ENCODE data around the gene KSR1. TPM values are rescaled to one million over a fixed set of nuclear protein-coding genes. Genes with fewer than 3 reads are reported as not detected.

The KSR1 gene
- total RNA-seq, 1 donor from 2014 or later: 12.6 TPM

DNA sequence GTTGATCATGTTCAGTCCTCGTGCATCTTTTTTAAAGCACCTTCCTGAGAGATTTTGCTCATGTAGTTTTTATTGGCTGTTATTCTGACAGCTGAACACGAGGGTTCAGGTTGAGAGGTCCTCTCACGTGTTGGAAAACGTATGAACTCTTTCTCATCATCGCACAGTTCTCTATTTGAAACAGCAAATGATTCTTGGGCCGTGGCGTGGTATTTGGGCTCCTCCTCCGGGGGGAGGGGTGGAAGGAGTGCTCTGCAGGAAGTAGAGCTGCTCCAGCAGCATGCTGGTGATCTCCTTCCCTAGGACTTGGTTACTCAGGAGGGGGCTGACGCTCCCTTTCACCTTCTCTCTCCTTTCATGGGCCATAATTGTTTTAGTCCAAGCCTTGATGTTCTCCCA is 70.4 kb downstream of the KSR1 start:
- FAIRE-seq (no peak), DNase-seq (ENCODE audit: low spot score in 2 of 2) (no peak)

DNA sequence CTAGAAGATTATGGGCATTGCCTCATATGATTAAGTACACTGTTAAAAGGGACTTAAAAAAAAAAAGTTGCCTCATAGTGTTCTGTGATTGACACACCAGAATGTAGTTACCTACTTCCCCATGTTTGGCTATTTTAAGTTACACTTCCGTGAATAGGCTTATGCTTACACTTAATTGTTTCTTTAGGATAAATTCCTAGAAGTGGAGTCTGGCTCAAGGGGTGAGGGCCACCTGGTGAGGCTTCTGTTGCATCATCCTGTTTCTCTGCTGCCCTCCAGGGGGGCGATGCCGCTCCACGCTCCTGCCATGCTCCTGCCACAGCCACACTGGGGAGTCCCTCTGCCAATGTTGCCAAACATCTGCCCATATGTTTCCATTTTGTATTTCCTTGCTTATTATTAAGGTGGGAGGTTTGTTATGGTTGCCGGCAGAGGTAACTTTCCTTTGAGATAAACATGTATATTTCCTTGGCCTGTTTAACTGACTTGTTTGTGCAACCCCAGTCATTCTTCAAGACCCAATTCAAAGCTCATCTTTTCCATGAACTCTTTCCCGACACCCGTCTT is 73.1 kb downstream of the KSR1 start:
- DNase-seq (ENCODE audit: low spot score in 2 of 2) (no peak), FAIRE-seq (no peak)

- DNase-seq (ENCODE audit: low spot score in 2 of 2) (no peak), FAIRE-seq (no peak)
These were observed 74.6 kb downstream of the KSR1 start for GRCh38 chr17:27530764-27531391.

DNA sequence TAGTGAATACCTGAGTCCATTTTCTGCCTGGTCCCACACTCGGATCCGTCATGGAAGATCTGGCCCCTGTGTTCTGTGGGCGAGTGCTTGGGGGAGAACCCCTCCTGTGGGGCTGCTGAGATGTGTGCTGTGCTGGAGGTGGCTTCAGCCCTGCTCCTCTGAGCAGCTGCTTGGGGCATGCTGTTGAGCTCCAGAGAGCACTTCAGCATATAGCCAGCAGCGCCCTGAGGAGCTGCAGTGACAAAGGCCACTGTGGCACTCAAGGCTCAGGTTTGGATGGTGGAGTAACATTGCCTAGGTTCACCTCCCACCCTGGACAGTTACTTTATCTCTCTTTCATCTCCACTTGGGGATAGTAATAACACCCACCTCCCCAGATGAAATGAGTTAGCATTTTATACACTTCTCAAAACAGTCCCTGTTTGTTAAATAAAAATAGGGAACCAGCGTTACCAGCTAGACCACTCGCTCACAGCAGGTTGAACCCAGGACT is 75.3 kb downstream of the KSR1 start:
- FAIRE-seq (no peak), DNase-seq (ENCODE audit: low spot score in 2 of 2) (no peak)

GRCh38 chr17:27532269-27533263 is 76.3 kb downstream of the KSR1 start:
- DNase-seq (ENCODE audit: low spot score in 2 of 2) (no peak), FAIRE-seq (no peak)

DNA sequence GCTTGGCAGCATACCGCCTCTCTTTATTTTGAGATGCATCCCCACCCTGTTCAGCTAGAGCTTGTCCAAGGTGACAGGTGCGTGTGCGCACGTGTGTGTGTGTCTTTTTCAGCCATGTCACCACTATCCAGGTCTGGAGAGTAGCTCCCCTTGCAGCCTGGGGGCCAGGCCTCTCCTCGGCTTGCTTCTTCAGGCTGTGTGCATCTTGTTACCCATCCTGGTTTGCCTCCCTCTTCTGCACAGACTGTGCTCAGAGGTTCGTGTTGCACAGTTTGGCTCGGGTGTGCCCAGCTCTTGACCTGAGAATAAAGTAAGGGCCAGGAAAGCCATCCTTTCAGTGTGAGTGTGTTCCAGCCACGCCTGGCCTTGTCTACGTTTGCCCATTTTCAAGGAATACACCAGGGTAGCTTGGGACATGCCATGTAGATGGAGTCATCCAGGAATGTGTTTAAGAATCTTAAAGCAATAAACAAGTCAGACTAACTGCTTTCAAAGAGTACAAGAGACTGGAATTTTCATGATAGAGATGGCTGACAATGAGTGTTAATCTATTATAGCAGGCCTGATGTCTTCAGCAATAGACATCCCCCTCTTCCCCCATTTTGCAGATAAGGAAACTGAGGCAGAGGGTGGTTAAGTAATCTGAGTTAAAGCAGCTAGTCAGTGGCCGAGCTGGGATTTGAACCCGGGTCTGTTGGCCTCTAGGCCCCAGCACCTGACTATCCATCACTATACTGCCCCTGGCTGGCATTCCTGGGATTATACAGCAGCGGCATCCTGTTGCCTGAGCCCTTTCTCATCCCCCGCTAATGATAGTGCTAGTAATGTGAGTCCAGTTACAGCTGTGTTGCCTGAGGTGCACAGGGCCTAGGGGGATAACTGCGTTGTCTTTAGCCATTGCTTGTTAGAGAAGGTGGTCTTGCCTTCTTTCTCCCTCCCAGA is 77.9 kb downstream of the KSR1 start:
- DNase-seq (ENCODE audit: low spot score in 2 of 2): no peak
- FAIRE-seq: no peak

DNA sequence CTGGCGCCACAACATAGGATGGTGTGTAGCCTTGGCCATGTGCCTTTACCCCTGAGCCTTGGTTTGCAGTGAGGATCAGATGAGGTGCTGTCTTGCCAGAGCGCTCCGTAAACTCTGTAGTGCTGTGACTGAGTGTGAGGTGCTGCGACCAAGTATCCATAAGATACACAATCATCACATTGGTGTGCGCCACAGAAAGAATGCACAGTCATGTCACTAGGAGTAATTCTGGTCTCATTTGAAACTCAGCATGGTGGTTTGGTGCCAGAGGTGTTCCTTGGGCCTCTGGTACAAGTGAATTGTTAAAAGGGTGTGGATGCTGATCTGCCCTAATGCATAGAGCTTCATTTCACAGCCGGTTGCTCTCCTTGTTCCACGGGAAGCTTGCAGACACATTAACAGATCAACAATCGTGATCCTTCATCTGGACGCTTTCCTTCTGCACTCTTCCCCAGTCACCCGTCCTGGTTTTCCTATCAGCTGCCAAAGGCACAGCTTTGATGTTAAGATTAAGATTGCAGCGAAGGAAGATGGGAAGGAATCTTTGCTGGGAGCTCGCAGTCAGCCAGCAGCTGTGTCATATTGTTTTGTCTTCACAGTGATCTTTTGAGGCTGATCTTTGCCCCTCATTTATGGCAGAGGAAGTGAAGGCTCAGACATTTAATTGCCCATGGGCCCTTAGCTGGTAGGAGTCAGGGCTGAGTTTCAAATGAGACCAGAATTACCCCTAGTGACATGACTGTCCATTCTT is 79.1 kb downstream of the KSR1 start:
- DNase-seq (ENCODE audit: low spot score in 2 of 2): no peak
- no peak for FAIRE-seq

GRCh38 chr17:27535975-27536374 is 79.7 kb downstream of the KSR1 start:
- no peak for DNase-seq (ENCODE audit: low spot score in 2 of 2)
- no peak for FAIRE-seq

- FAIRE-seq (no peak), DNase-seq (ENCODE audit: low spot score in 2 of 2) (no peak)
These were observed 80.5 kb downstream of the KSR1 start for GRCh38 chr17:27536781-27537180.

DNA sequence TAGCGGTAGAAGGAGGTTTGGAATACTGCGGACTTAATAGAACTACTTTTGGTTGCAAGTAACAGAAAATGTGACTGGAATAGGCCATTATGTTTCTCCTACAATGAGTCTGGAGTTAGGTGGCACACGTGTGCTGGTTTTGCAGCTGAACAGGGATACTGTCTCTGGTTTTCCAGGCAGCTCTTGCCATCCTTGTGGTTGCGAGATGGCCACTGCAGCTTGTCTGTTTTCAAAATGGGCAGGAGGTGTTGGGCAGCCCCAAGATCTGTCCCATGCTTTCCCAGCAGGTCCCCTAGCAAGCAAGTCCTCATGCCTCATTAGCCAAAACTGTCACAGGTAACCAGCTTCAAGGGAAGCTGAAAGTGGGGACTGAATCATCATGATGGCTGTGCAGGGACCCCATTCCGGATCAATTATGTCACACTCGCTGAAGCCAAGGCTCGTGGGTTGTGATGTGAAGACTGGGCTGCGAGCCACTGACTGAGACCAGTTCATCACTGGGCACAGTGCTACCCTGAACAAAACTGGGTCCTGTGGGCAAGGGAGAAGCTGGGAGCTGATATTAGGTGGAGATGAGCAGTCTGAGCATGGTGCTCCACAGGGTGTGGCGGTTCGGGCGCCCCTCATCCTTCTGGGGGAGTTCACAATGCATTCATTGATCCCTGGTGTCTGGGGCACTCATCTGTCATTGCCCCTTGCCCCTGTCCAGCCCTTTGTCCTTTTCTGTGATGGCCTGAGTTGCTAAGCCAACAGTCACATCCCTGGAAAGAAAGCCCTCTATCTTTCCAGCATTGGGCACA is 82.1 kb downstream of the KSR1 start:
- no peak for FAIRE-seq

DNA sequence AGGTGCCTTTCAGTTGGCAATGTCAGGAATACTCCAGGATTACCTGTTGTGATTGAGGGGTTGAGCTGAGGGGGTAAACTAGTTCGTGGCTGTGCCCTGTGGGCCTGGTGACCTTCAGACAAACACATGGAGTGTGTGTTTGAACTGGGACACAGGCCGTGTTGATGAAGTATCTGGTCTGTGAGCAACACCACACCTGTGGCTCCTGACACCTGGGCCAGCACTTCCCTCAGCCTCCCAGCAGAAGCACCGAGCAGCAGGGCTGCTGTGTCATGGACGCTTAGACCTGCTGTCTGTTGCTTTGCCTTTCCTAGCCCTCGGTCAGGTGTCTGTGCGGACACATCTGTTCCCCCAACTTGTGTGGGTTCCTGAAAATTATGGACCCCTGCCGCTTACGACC is 82.9 kb downstream of the KSR1 start:
- FAIRE-seq (no peak), DNase-seq (ENCODE audit: low spot score in 2 of 2) (no peak)

More for the DNA sequence above, 82.1 kb downstream of the KSR1 start:
- peak in 1 of 2 donors; percentile 44 for DNase-seq (ENCODE audit: low spot score in 2 of 2)

DNA sequence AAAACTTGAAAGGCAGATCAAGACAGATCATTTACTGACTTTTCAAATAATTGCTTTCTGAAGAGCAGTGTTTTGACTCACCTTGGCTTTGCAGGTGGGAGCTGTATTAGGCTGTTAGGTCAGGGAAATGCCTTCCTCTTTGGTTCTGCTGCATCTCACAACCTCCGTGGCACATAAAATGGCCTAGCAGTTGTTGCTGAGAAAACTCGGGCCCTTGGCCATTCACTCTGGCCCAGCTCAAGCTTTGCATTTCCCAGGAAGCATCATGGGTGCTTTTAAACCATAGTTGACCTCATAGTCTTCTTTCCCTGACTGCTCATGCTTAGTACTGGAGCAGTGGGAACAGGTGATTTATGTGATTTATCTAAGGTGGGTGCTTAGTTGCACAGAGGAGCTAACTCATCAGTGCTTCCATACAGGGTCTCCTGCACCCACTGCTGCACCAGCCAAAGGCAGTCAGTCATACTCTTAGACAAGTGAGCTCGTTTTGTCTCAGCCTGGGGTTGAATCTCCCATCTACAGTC is 83.6 kb downstream of the KSR1 start:
- no peak for FAIRE-seq
- DNase-seq (ENCODE audit: low spot score in 2 of 2): no peak

DNA sequence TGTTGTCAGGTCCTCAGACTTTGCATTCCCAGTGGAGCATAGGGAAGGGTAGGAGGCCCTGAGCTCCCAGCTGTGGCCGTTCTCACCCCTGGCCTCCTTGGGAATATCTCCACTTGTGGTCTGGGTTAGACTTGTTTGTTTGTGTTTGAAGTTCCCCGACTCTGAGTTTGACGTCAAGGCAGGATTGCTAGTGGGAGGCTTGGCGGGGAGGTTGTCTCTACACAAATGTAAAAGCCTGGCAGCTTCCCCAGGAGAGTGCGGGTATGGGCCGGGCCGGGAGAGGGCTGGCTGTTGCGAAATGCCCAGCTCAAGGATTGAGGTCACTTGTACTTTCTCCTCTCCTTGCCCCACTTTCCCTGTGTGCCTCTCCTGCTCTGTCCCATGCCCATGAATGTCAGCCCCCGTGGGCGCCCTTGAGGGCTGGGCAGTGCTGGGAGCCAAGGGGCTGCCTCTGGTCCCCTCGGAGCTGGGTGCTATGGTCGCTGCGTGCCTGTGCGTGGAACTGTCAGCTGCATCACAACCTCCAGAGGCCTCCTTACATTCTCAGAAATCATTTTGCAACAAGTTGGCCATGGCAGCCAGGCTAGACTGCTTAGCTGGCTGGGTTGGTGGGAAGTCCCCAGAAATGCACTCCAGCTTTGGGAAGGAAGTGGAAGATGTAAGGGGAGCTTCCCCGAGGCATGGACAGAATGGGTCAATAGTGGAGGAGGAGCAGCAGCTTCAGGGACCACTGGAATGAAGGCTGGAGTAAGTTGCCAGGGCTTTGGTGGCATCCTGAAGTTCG is 84.3 kb downstream of the KSR1 start:
- DNase-seq (ENCODE audit: low spot score in 2 of 2) (peak in 1 of 2 donors; percentile 60), FAIRE-seq (no peak)

- FAIRE-seq (no peak), DNase-seq (ENCODE audit: low spot score in 2 of 2) (no peak)
These were observed 85.2 kb downstream of the KSR1 start for GRCh38 chr17:27541301-27542023.

DNA sequence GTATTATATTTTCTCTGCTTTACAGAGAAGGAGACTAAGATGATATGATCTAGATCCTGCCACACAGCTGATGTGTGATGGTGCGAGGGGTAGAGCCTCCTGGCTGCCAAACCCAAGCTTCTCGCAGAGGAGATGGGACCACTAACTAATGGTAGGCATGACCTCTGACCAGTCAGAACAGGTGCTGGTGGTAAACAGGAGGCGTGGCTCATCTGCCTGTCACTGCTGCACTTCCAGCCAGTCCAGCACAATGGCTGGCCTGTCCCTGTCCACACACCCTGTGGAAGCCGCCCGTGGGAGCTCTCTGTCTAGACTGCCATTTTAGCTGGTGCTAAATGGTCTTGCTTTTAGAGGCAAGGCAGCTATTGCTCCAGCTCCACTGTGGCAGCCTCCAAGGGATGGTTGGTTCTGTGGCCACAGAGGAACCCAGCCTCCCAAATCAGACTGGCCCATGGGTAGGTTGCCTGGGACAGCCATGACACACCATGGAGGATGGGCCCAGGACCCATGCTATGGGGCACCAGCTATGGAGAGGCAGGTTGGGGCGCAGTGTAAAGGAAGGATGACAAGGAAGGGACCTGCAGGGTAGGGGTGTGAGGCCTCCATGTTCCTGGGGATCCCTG is 86.7 kb downstream of the KSR1 start:
- DNase-seq (ENCODE audit: low spot score in 2 of 2) (no peak), FAIRE-seq (no peak)

DNA sequence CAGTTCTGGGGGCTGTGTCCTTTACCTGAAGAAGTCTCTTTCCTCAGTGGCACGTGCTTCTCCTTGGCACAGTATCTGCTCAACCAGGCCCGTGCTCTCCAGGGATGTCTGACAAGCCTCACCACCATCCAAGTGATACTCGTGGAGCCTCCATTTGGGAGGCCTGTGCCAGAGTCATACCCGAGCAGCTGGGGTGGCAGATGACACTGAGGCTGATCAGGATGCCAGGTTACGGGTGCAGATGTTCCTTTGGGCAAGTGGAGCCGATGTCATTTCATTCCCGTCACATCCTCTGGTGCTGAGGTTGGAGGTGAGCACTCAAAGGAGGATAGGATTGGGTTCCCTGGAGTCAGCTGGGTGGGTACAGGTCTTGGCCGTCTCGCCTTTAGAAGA is 87.2 kb downstream of the KSR1 start:
- DNase-seq (ENCODE audit: low spot score in 2 of 2) (no peak), FAIRE-seq (no peak)

All from frontal cortex (tissue), 4 donors.